ENCODE results near the gene RACGAP1.
A peak's percentile ranks its signal among the peaks of the same experiment; 100 is the strongest.

RACGAP1 gene

DNA sequence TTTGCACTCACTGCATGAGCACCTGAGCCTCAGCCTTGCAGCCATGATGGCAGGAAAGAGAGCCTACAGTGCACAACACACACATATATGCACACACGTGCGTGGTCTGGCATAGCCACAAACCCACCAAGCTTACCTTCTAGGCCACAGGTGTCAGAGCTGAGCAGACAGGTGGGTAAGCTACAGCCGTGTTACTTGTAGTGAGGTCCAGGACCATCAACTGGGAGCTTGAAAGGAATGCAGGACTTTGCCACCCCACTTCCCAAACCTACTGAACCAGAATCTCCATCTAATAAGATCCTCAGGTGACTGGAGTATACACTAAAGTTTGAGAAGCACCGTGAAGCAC, 34.8 kb upstream of the RACGAP1 start:
- no peak overlapping the region; the same call in none of the 2 replicates for H3K27ac ChIP-seq (replicated peaks)
- TF ChIP-seq, protein P1, sequence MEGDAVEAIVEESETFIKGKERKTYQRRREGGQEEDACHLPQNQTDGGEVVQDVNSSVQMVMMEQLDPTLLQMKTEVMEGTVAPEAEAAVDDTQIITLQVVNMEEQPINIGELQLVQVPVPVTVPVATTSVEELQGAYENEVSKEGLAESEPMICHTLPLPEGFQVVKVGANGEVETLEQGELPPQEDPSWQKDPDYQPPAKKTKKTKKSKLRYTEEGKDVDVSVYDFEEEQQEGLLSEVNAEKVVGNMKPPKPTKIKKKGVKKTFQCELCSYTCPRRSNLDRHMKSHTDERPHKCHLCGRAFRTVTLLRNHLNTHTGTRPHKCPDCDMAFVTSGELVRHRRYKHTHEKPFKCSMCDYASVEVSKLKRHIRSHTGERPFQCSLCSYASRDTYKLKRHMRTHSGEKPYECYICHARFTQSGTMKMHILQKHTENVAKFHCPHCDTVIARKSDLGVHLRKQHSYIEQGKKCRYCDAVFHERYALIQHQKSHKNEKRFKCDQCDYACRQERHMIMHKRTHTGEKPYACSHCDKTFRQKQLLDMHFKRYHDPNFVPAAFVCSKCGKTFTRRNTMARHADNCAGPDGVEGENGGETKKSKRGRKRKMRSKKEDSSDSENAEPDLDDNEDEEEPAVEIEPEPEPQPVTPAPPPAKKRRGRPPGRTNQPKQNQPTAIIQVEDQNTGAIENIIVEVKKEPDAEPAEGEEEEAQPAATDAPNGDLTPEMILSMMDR (IDR thresholded peaks at IDR 0.05; ENCODE audit: insufficient read depth, low read length): no peak
- TF ChIP-seq SPI1 (IDR thresholded peaks at IDR 0.05; ENCODE audit: borderline replicate concordance, low read depth) (no peak), POLR2AphosphoS5 (IDR thresholded peaks at IDR 0.05; ENCODE audit: low read depth) (no peak), GABPA (IDR thresholded peaks at IDR 0.05; ENCODE audit: low read depth) (no peak), REST (IDR thresholded peaks at IDR 0.05; ENCODE audit: insufficient replicate concordance, low read depth) (no peak)
- H3K27me3 ChIP-seq (ENCODE audit: insufficient read depth, poor library complexity, severe bottlenecking): peaks cover 2% of the 10 kb centered on the region

DNA sequence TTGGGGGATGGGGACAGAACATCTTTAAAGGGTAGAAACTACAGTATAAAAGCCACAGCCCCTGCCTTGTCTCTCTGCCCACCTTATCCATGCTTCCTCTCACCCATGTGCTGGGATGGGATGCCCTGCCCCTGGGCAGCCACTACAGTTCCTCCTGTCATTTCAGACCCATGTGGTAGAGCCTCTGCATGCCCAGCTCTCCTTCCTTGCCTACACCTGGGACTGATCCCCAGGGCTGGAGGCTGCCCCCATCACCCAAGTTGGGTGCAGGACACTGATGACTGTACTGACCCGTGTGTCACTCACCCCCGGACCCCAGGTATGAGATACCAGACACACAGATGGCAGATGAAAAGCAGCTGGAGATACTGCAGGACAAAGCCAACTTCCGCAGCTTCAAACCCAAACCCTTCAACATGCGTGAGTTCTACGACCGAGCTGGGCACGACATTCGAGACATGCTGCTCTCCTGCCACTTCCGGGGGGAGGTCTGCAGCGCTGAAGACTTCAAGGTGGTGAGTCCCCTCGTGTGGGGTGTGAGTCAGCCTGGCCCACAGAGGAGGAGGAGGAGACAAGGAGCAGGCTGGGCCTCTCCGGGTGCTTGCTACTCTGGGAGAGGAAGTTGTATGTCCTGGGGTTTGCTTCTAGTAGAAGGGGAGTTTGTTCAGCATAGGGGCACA, 34.3 kb upstream of the RACGAP1 start:
- no peak overlapping the region for H3K4me3 ChIP-seq (replicated peaks; ENCODE audit: insufficient read depth, low read length)
- peaks cover 2% of the 10 kb centered on the region for H3K27me3 ChIP-seq (ENCODE audit: insufficient read depth, poor library complexity, severe bottlenecking)
- peak; percentile 78 to 88 for DNase-seq (ENCODE audit: low read depth in 1 of 2, low spot score in 1 of 2)
- TF ChIP-seq REST (IDR thresholded peaks at IDR 0.05; ENCODE audit: insufficient replicate concordance, low read depth) (no peak), SPI1 (IDR thresholded peaks at IDR 0.05; ENCODE audit: borderline replicate concordance, low read depth) (peak; percentile 70; the same call in 1 of the 2 replicates)
- peak overlapping the region; percentile 34 for H3K27ac ChIP-seq (replicated peaks)

More for the DNA sequence above, 34.8 kb upstream of the RACGAP1 start:
- DNase-seq (ENCODE audit: low read depth in 1 of 2, low spot score in 1 of 2): no peak
- H3K4me3 ChIP-seq (replicated peaks; ENCODE audit: insufficient read depth, low read length): no peak overlapping the region

GRCh38 chr12:50058743-50059312, 33.5 kb upstream of the RACGAP1 start:
- no peak for DNase-seq (ENCODE audit: low read depth in 1 of 2, low spot score in 1 of 2)
- Histone ChIP-seq H3K27me3 (ENCODE audit: insufficient read depth, poor library complexity, severe bottlenecking) (peaks cover 2% of the 10 kb centered on the region), H3K4me3 (replicated peaks; ENCODE audit: insufficient read depth, low read length) (no peak overlapping the region), H3K27ac (replicated peaks) (peak overlapping the region; percentile 34; the same call in 1 of the 2 replicates)
- TF ChIP-seq SPI1 (IDR thresholded peaks at IDR 0.05; ENCODE audit: borderline replicate concordance, low read depth) (no peak), GABPA (IDR thresholded peaks at IDR 0.05; ENCODE audit: low read depth) (no peak), REST (IDR thresholded peaks at IDR 0.05; ENCODE audit: insufficient replicate concordance, low read depth) (no peak), POLR2AphosphoS5 (IDR thresholded peaks at IDR 0.05; ENCODE audit: low read depth) (no peak)
- TF ChIP-seq, protein P1 (IDR thresholded peaks at IDR 0.05; ENCODE audit: insufficient read depth, low read length): no peak

Measured in HL-60 (cell line).